Stimulated activated CD4-positive, alpha-beta T cell treated with anti-CD3 and anti-CD28 coated beads, Interleukin-4, amount 100 ng/mL, for 1 hour (primary cell): ENCODE measurements around the gene SAMD13.

ENCODE experiments used
- DNase-seq: peaks from one replicate; pipeline ENCODE4 v3.0.0-alpha.2; 2020

Gene SAMD13

GRCh38 chr1:84347271-84347931, 45.9 kb downstream of the SAMD13 start:
- no peak for DNase-seq

- no peak for DNase-seq
Observed at GRCh38 chr1:84347932-84348555, 46.5 kb downstream of the SAMD13 start.

- DNase-seq = no peak
Observed at GRCh38 chr1:84348759-84349158, 47.3 kb downstream of the SAMD13 start.

GRCh38 chr1:84350104-84350503, 48.6 kb downstream of the SAMD13 start:
- DNase-seq = no peak

- no peak for DNase-seq
Observed at GRCh38 chr1:84350550-84350949, 49.0 kb downstream of the SAMD13 start.

GRCh38 chr1:84352298-84353106, 51.0 kb downstream of the SAMD13 start:
- DNase-seq = no peak

- DNase-seq = no peak
Observed at GRCh38 chr1:84353695-84354094, 52.2 kb downstream of the SAMD13 start.

- DNase-seq = no peak
Observed at GRCh38 chr1:84355556-84355955, 54.0 kb downstream of the SAMD13 start.

GRCh38 chr1:84356881-84357280, 55.4 kb downstream of the SAMD13 start:
- DNase-seq = no peak

- no peak for DNase-seq
Observed at GRCh38 chr1:84358695-84359094, 57.2 kb downstream of the SAMD13 start.

- no peak for DNase-seq
Observed at GRCh38 chr1:84360316-84360715, 58.8 kb downstream of the SAMD13 start.

- DNase-seq = no peak
Observed at GRCh38 chr1:84361796-84362195, 60.3 kb downstream of the SAMD13 start.

- DNase-seq = no peak
Observed at GRCh38 chr1:84363019-84363418, 61.5 kb downstream of the SAMD13 start.

GRCh38 chr1:84363622-84364021, 62.1 kb downstream of the SAMD13 start:
- DNase-seq = no peak

GRCh38 chr1:84365225-84366221, 64.0 kb downstream of the SAMD13 start:
- no peak for DNase-seq

- no peak for DNase-seq
Observed at GRCh38 chr1:84366786-84367185, 65.3 kb downstream of the SAMD13 start.

GRCh38 chr1:84367219-84367618, 65.7 kb downstream of the SAMD13 start:
- DNase-seq = no peak

GRCh38 chr1:84368441-84368840, 66.9 kb downstream of the SAMD13 start:
- no peak for DNase-seq

GRCh38 chr1:84370266-84370665, 68.8 kb downstream of the SAMD13 start:
- no peak for DNase-seq

GRCh38 chr1:84370831-84371394, 69.4 kb downstream of the SAMD13 start:
- DNase-seq = no peak

GRCh38 chr1:84373436-84374141, 72.1 kb downstream of the SAMD13 start:
- no peak for DNase-seq
